A549 (cell line): Measurements from ENCODE around the gene RTN4R. TPM values are rescaled to one million over a fixed set of nuclear protein-coding genes. Genes with fewer than 3 reads are reported as not detected.
A peak's percentile ranks its signal among the peaks of the same experiment; 100 is the strongest.

Source experiments
- ATAC-seq, 2 experiments: fragments of 200-7000 bp in 1 of 2; fragments of >200 bp in 1 of 2; cut with Nextera tagmentation in 1 of 2; cut with Tn5 transposase in 1 of 2; 3 replicates each; pipeline versions ENCODE4 v1.8.0 to v1.9.1; 2018 to 2020; ENCODE audit warnings: mild to moderate bottlenecking in 1 of 2, moderate library complexity in 1 of 2
- CTCF ChIA-PET: fragments of 300-600 bp; sonication (Branson Sonifier 250); formaldehyde crosslinking; extraction: SDS; loops from one replicate; lab custom pipeline; 2021; ENCODE audit warnings: antibody characterized with exemption, inconsistent platforms; lab: Yijun Ruan, JAX
- POLR2A ChIA-PET: fragments of 350-600 bp; formaldehyde crosslinking; extraction: SDS; loops from one replicate; lab custom pipeline; 2021; ENCODE audit warnings: antibody characterized with exemption, inconsistent platforms; lab: Yijun Ruan, JAX
- DNase-seq, 2 experiments: peaks; one replicate each; pipeline versions ENCODE4 v3.0.0 to v3.0.0-alpha.2; 2011 to 2016; ENCODE audit warnings: low read depth in 1 of 2, low spot score in 1 of 2
- FAIRE-seq: peaks from 2 replicates; lab custom pipeline; 2011; peaks lifted over from hg19 to GRCh38; lab: Jason Lieb, UNC
- H3K27ac ChIP-seq, 2 experiments: fragments of >200 bp; sonication (Bioruptor Twin); formaldehyde crosslinking; 3 replicates each; pipeline ENCODE4 v1.5.1; 2016 to 2017
- H3K4me1 ChIP-seq: fragments of >200 bp; sonication (Bioruptor Twin); formaldehyde crosslinking; 3 replicates; pipeline ENCODE4 v1.6.1; 2016
- H3K4me2 ChIP-seq: fragments of >200 bp; sonication (Bioruptor Twin); formaldehyde crosslinking; 3 replicates; pipeline ENCODE4 v1.6.1; 2016
- H3K4me3 ChIP-seq: fragments of >200 bp; sonication (Bioruptor Twin); formaldehyde crosslinking; 3 replicates; pipeline ENCODE4 v1.5.1; 2016
- H3K9me3 ChIP-seq: fragments of >200 bp; sonication (Bioruptor Twin); formaldehyde crosslinking; 3 replicates; pipeline ENCODE4 v1.6.1; 2016
- E2F6 ChIP-seq: IDR thresholded peaks from 2 replicates; pipeline ENCODE4 v1.6.1; 2012; ENCODE audit warnings: low read depth, borderline replicate concordance
- FOSB ChIP-seq: fragments of 250-450 bp; sonication (Bioruptor Pico); IDR thresholded peaks from 2 replicates; pipeline ENCODE4 v1.5.0; 2020; ENCODE audit warnings: mild to moderate bottlenecking, moderate library complexity
- FOSL2 ChIP-seq, 2 experiments: fragments of 450-650 bp in 1 of 2; fragments of >200 bp in 1 of 2; sonication (Bioruptor Twin) in 1 of 2; formaldehyde crosslinking; IDR thresholded peaks; 2 replicates each; pipeline versions ENCODE4 v1.5.0 to v1.6.1; 2016 to 2020; ENCODE audit warnings: mild to moderate bottlenecking in 1 of 2, moderate library complexity in 1 of 2
- GATA3 ChIP-seq: IDR thresholded peaks from 2 replicates; pipeline ENCODE4 v1.6.1; 2012; ENCODE audit warnings: borderline replicate concordance
- HOXB13 ChIP-seq: fragments of 250-450 bp; sonication (Bioruptor Pico); IDR thresholded peaks from 2 replicates; pipeline ENCODE4 v1.5.0; 2020; ENCODE audit warnings: low read depth, mild to moderate bottlenecking, moderate library complexity
- HOXB5 ChIP-seq: fragments of 250-450 bp; sonication (Bioruptor Pico); IDR thresholded peaks from 2 replicates; pipeline ENCODE4 v1.5.0; 2020; ENCODE audit warnings: mild to moderate bottlenecking, moderate library complexity
- KDM1A ChIP-seq: fragments of 200-600 bp; sonication (generic); IDR thresholded peaks from 2 replicates; pipeline ENCODE4 v1.6.1; 2016; ENCODE audit warnings: low read depth, mild to moderate bottlenecking
- KDM5A ChIP-seq: fragments of 200-600 bp; sonication (generic); IDR thresholded peaks from 2 replicates; pipeline ENCODE4 v1.6.1; 2016; ENCODE audit warnings: antibody characterized with exemption, mild to moderate bottlenecking
- MAZ ChIP-seq: fragments of 150-350 bp; IDR thresholded peaks from 2 replicates; pipeline ENCODE4 v1.6.1; 2014; ENCODE audit warnings: antibody characterized with exemption, low read depth, low read length, borderline replicate concordance
- NFE2L2 ChIP-seq: fragments of 150-350 bp; conservative IDR thresholded peaks from 2 replicates; pipeline ENCODE4 v1.6.1; 2014; ENCODE audit warnings: low read length
- PBX3 ChIP-seq: IDR thresholded peaks from 2 replicates; pipeline ENCODE4 v1.6.1; 2012
- POLR2A ChIP-seq: IDR thresholded peaks from 2 replicates; pipeline ENCODE4 v1.6.1; 2012; ENCODE audit warnings: mild to moderate bottlenecking, low read length
- RAD21 ChIP-seq, 2 experiments: fragments of >200 bp in 1 of 2; sonication (Bioruptor Twin) in 1 of 2; formaldehyde crosslinking in 1 of 2; IDR thresholded peaks in 1 of 2; conservative IDR thresholded peaks in 1 of 2; 2 replicates in 1 of 2; 3 replicates in 1 of 2; pipeline ENCODE4 v1.6.1; 2012 to 2018; ENCODE audit warnings: inconsistent platforms in 1 of 2
- RCOR1 ChIP-seq: fragments of 150-350 bp; IDR thresholded peaks from 2 replicates; pipeline ENCODE4 v1.6.1; 2014; ENCODE audit warnings: antibody characterized with exemption, low read length, low read depth
- REST ChIP-seq: fragments of 200-600 bp; sonication (generic); IDR thresholded peaks from 2 replicates; pipeline ENCODE4 v1.6.1; 2016; ENCODE audit warnings: antibody characterized with exemption, mild to moderate bottlenecking, moderate library complexity
- RFX5 ChIP-seq: fragments of 450-650 bp; IDR thresholded peaks from 2 replicates; pipeline ENCODE4 v1.7.1; 2014; ENCODE audit warnings: antibody characterized with exemption, mild to moderate bottlenecking, moderate library complexity
- SREBF2 ChIP-seq: fragments of 450-650 bp; IDR thresholded peaks from 2 replicates; pipeline ENCODE4 v1.6.1; 2014; ENCODE audit warnings: mild to moderate bottlenecking, moderate library complexity
- TFCP2L1 ChIP-seq: fragments of 250-450 bp; sonication (Bioruptor Pico); IDR thresholded peaks from 2 replicates; pipeline ENCODE4 v1.5.0; 2021; ENCODE audit warnings: mild to moderate bottlenecking
- ZC3H11A ChIP-seq: fragments of 450-650 bp; IDR thresholded peaks from 2 replicates; pipeline ENCODE4 v1.6.1; 2014; ENCODE audit warnings: antibody characterized with exemption, mild to moderate bottlenecking
- ZNF302 ChIP-seq: fragments of 250-450 bp; sonication (Bioruptor Pico); IDR thresholded peaks from 2 replicates; pipeline ENCODE4 v1.9.0; 2021; ENCODE audit warnings: inconsistent platforms, mild to moderate bottlenecking, moderate library complexity
- ZSCAN20 ChIP-seq: fragments of 250-450 bp; sonication (Bioruptor Pico); IDR thresholded peaks from 2 replicates; pipeline ENCODE4 v1.8.0; 2022; ENCODE audit warnings: mild to moderate bottlenecking, moderate library complexity
- WGBS: methylation state at CpG from one replicate; pipeline ENCODE4 v1.1.6; 2017; ENCODE audit errors: missing lambda C conversion rate; 5-methylcytosine and 5-hydroxymethylcytosine counted together
- polyA plus RNA-seq, 4 experiments: library from polyadenylated mRNA; depleted of rRNA in 3 of 4; stranded (reverse); fragments of >200 nt; fragmentation: RNase III in 1 of 4; extraction: RNeasy Plus Mini Kit Qiagen cat#74134 plus additional on column Dnase treatment in 1 of 4; gene quantifications; 2 replicates in 3 of 4; 3 replicates in 1 of 4; pipeline ENCODE4 v1.2.3, GENCODE V29; 2011 to 2017

The RTN4R gene
- polyA plus RNA-seq, 2 of the 4 experiments (the other 2 are of a cell fraction): 1.0 to 2.7 TPM

GRCh38 chr22:20299746-20300136 lies 31.6 kb upstream of the RTN4R start:
- Histone ChIP-seq H3K4me1 (no peaks in the 10 kb centered on the region), H3K4me3 (peak overlapping the region; percentile 72), H3K27ac (peak overlapping the region in 1 of 2 experiments; percentile 83; a peak in 4 of 6 replicates), H3K9me3 (no peaks in the 10 kb centered on the region), H3K4me2 (peak overlapping the region; percentile 80)
- POLR2A ChIA-PET: no interaction called here
- no peak for DNase-seq
- FAIRE-seq: no peak
- WGBS: no CpG with 5 or more reads among the region's 52 CpGs
- CTCF ChIA-PET: interaction anchor here (1.5 kb wide), 1 partner anchor 17 kb away, joined by 4 read pairs; no protein-coding TSS in a partner anchor
- no peak for TF ChIP-seq MAZ
- TF ChIP-seq POLR2A: peak; percentile 28; the same call in 1 of the 2 replicates
- peak; percentile 46 to 57; a peak in 4 of 6 replicates for ATAC-seq

GRCh38 chr22:20298803-20299745 lies 31.0 kb upstream of the RTN4R start:
- ATAC-seq: peak; percentile 83 to 93
- no peak for FAIRE-seq

GRCh38 chr22:20298110-20298802 lies 30.1 kb upstream of the RTN4R start:
- FAIRE-seq (no peak), ATAC-seq (no peak), DNase-seq (no peak)
- Histone ChIP-seq H3K4me2 (peak overlapping the region; percentile 80; the same call in 2 of the 3 replicates), H3K9me3 (no peaks in the 10 kb centered on the region), H3K4me1 (no peaks in the 10 kb centered on the region), H3K27ac (no peak overlapping the region), H3K4me3 (no peak overlapping the region; the same call in 2 of the 3 replicates)
- TF ChIP-seq PBX3 (no peak), RFX5 (no peak), NFE2L2 (no peak), RAD21 (conservative IDR thresholded peaks at IDR 0.05 in 1 of 2, IDR thresholded peaks at IDR 0.05 in 1 of 2) (no peak), ZNF302 (no peak), TFCP2L1 (no peak), KDM1A (no peak), ZC3H11A (no peak), POLR2A (no peak), ZSCAN20 (no peak), FOSL2 (IDR thresholded peaks at IDR 0.05) (no peak), FOSL2 (CRISPR knock-in tag; IDR thresholded peaks at IDR 0.05) (no peak), KDM5A (no peak), RCOR1 (no peak), HOXB5 (CRISPR knock-in tag) (no peak), REST (no peak)
- ChIA-PET CTCF (interaction anchor here (0.6 to 1.1 kb wide), 2 partner anchors 15 to 27 kb away, joined by 3 read pairs; no protein-coding TSS in a partner anchor), POLR2A (no interaction called here)
- 88% methylated on average over 16 of the region's 25 CpGs for WGBS

More at GRCh38 chr22:20298803-20299745, 31.0 kb upstream of the RTN4R start:
- TF ChIP-seq HOXB13 (no peak), SREBF2 (no peak), GATA3 (no peak), NFE2L2 (no peak), FOSB (no peak), E2F6 (peak; percentile 14; the same call in 1 of the 2 replicates)
- Histone ChIP-seq H3K27ac (peak overlapping the region; percentile 65 to 83; a peak in 5 of 6 replicates), H3K9me3 (no peaks in the 10 kb centered on the region), H3K4me2 (peak overlapping the region; percentile 80), H3K4me1 (no peaks in the 10 kb centered on the region), H3K4me3 (peak overlapping the region; percentile 72)
- peak; percentile 35 to 84 for DNase-seq
- CTCF ChIA-PET: interaction anchor here (0.6 to 1.5 kb wide), 3 partner anchors 14 to 28 kb away, joined by 3 to 4 read pairs (median 3); no protein-coding TSS in a partner anchor
- POLR2A ChIA-PET: no interaction called here
- no CpG with 5 or more reads among the region's 90 CpGs for WGBS
